NOMO-1 (cell line): ENCODE data around the gene PMFBP1.
A peak's percentile ranks its signal among the peaks of the same experiment; 100 is the strongest.

Experiments
- DNase-seq, 2 experiments: peaks; one replicate each; lab custom pipeline; 2025; ENCODE audit not compliant: unreplicated experiment in 2 of 2; lab: John Stamatoyannopoulos, UW

Gene PMFBP1, protein sequence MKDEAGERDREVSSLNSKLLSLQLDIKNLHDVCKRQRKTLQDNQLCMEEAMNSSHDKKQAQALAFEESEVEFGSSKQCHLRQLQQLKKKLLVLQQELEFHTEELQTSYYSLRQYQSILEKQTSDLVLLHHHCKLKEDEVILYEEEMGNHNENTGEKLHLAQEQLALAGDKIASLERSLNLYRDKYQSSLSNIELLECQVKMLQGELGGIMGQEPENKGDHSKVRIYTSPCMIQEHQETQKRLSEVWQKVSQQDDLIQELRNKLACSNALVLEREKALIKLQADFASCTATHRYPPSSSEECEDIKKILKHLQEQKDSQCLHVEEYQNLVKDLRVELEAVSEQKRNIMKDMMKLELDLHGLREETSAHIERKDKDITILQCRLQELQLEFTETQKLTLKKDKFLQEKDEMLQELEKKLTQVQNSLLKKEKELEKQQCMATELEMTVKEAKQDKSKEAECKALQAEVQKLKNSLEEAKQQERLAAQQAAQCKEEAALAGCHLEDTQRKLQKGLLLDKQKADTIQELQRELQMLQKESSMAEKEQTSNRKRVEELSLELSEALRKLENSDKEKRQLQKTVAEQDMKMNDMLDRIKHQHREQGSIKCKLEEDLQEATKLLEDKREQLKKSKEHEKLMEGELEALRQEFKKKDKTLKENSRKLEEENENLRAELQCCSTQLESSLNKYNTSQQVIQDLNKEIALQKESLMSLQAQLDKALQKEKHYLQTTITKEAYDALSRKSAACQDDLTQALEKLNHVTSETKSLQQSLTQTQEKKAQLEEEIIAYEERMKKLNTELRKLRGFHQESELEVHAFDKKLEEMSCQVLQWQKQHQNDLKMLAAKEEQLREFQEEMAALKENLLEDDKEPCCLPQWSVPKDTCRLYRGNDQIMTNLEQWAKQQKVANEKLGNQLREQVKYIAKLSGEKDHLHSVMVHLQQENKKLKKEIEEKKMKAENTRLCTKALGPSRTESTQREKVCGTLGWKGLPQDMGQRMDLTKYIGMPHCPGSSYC

DNA sequence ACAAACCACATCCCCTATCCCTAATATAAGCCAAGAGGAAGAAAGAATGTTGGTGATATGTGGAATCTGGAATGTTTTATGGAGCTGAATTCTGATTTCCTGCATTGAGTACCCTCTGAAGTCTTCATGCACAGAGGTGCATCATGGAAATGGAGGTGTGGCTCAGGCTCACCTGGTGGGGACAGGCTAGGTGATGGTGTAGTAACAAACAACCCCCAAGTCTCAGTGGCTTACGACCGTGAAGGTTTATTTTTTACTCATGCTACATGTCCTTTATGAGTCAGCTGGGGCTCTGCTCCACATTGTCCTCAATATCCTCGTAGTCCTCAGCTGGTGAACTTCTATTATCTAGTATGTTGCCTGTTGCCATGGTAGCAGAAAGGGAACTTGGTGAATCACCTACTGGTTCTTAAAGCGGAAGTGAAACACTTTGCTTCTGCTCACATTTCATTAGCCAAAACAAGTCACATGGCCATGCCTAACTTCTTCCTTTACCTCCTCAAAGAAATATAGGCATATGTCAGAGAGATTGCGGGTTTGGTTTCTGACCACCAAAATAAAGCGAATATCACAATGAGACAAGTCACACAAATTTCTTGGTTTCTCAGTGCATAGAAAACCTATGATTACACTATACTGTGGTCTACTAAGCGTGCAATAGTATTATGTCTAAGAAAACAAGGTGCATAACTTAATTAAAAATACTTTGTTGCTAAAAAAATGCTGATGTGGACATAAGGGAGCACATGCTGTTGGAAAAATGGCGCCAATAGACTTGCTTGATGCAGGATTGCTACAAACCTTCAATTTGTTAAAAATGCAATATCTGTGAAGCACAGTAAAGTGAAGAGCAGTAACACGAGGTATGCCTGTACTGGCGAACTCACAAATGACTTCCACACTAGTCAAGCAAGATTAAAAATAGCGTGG is at the start of gene PMFBP1:
Gene PMFBP1, minus strand, starts transcription at position 51 of the 930 bp plus-strand sequence. CDS start 947 bp downstream, outside the sequence.
- DNase-seq: peak; percentile 81 to 100

DNA sequence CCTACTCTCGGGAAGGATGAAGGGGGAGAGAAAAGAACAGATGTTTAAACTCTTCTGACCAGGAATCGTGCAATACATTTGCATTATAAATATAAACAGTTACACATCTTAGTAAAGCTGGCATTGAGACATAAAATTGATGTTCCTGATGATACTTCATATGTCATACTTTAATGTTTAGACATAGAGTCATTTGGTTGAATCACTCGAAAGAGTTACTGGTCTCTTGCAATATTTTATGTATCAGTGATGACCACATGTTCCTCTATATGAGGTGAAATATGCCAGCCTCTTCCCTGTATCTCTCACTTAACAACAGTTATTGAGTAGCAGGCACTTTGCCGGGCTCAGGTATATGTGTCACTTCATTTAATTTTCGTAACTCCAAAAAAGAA is 49.7 kb upstream of the PMFBP1 start:
- DNase-seq: no peak

DNA sequence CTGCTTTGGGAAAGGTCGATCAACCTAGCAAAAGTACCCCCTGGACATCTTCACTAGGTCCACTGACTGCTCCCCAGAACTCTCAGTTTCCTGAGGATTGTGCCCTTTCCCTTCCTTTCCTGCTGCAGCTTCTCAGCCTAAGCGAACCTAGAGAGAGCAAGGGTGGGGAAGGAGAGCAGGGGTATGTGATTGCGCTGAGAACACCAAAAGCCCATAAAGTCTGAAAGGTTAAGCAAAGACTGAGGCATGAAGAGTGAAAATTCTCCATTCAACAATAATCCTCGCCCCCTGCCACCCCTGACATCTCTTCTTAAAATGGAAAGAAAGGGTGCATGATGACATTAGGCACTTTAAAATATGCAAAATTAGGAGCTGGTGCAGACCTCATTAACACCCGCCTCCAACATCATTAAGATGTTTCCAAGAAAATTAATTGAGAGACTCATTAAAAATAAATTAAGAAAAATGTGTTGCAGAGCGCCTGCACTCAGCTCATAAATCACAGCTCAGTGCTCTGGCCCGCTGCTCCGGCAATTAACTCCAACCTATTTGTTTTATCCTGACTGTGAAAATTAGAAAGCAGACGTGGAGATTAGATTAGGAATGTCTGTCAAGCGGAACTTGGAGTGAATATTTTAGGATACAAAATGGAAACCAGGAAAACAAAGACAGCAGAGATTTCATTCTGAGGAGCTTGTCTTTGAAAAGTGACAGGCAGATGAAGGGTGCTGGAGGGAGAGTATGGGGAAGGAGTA is 49.1 kb upstream of the PMFBP1 start:
- no peak for DNase-seq

DNA sequence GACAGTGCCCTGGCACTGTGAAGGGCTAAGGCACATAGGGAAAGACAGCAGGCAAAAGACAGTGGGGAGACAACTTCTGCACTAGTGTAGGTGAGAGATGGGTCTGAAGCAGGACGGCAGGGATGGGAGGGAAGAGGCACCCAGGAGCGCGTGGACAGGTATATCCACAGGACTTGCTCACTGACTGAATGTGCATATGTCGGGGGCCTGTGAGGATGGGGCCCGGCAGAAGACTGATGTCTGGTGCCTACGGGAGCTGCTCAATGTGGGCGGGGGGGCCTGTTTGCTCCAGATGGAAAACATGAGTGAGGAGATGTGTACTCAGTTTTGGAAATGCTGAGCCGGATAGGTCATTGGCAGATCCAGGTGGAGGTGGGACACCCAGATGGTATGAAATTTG is 47.3 kb upstream of the PMFBP1 start:
- no peak for DNase-seq

DNA sequence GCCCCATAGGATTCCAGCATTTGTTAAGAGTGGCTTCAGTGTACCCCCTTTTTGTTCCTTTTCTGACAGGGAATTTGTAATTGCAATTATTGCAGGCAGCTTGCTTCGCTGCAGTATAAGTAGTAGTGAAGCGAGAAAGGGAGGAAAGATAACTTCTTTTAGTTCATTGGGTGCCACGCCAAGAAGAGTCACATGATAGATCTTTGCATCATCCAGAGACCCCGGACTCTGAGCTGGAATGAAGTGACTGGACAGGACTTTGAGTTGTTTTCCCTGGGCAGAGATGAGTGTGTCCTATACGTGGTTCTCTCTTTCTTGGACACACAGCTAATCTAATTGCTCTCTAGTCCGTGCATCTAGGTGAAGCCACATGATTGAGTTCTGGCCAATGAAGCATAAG is 44.8 kb upstream of the PMFBP1 start:
- no peak for DNase-seq

DNA sequence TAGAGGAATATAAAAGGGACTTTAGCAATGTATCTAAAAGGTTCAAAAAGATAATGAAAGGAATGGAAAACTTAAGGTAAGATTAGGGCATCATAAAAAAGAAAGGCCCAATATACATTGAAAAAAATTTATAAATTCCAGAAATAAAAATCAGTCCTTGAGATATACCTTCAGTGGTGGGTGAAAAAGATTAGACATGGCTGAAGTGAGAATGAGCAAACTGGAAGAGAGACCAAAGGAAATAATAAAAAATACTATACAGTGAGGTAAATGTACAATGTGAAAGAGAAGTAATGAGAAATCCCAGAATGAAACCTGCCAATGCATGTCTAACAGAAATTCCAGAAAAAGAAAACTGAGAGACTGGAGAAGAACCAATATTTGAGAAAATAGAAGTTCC is 42.9 kb upstream of the PMFBP1 start:
- no peak for DNase-seq

DNA sequence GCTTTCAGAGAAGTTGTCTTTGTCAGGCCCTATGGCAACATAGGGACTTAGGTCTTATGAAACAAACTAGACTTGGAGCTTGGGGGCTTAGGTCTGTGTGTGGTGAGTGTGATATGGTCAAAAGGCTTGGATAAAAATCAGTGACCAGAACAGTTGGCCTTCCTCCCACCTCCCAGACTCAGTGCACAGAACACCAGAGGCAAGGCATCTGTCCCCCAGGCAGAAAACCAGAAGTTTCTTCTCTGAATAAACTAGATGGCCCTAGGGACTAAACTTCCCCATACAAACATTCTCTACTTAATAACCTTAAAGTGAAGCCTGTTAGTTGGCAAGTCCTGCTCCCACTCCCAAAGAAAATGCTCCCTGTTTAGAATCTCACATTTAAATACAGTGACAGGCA is 39.2 kb upstream of the PMFBP1 start:
- no peak for DNase-seq

DNA sequence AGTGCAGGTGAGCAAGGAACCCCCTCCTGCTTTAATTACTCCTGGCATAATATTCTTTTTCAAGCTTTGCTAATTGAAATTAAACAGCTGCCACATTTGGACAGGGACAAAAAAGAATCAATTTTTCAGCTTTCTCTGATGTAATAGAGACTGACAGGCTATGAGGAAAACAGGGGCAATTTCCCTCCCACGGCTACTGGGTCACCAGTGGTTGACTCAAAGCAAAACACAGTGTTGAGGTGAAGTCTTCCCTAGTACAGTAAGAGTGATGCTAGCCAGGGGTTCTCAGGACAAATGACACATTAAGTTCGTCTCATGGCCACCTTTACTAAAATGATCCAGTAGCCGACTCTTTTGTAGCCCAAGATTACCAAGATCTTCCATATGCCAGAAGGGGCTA is 38.6 kb upstream of the PMFBP1 start:
- no peak for DNase-seq

DNA sequence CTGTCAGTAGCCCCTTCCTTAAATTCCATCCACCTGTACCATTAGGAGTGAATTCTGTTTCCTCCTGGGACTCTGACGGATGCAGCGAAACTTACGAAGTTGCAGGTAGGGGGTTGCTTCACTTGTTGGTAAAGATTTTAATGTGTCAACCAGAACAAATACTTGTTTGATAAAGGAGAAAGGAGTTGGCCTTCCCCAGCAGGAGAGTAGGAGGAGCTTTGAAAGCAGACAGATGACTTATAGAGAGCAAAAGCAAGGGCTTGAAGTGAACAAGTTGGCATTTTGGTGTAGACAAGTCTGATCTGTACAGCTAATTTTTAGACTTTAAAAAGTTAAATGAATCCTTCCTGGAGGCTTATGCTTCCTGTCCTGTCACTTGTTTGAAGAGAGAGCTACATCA is 38.1 kb upstream of the PMFBP1 start:
- no peak for DNase-seq

DNA sequence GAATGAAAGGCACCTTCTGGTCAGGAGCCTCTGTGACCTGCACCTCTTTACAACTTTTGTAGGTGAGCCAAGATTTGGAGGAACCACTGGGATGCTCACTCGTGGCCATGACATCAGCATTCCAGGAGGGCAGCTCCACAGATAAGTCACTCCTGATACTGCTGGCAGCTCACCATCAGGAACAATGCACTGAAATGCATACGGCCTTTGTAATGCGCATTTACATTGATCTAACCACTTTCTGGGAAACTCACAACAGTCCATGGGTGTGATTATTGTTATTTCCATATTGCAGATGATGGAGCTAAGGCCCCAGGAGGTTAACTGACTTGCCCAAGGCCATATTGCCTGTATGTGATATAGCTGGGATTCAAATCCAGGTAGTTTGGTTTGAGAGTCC is 34.3 kb upstream of the PMFBP1 start:
- DNase-seq: no peak

DNA sequence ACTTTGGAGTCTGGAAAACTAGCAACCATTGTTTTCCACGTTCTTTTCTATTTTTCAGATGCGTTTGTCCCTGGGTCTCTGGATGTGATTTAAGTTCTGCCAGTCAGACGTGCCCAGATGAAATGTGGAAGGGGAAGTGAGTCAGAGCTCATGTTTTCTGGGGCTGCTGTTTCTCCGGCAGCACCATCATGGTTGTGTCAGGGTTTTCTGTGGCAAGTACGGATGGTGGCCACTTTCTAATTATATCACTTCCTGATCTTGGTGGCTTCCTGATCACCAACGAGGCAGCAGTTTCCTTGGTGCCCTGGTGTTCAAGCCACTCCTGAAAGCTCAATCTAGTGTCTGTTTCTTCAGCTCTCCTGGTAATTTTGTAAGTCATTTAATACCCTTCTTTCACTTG is 31.4 kb upstream of the PMFBP1 start:
- DNase-seq: peak; percentile 88 to 91

DNA sequence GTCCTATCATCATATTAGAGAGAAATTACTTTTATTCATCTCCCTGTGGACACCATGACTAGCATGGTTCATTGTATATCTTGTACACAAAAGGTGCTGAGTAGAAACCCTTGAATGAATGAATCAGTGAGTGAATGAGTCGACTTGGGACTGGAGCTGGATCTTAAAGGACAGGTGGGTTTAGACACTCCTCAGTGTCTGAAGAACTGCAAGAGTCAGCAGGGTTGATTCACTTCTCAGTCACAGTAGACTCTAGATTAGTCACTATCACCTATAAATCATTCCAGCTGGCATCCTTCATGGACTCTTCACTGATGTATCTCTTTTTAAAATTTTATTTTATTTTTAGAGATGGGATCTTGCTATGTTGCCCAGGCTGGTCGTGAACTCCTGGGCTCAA is 30.1 kb upstream of the PMFBP1 start:
- DNase-seq: peak in 1 of 2 experiments; percentile 78

DNA sequence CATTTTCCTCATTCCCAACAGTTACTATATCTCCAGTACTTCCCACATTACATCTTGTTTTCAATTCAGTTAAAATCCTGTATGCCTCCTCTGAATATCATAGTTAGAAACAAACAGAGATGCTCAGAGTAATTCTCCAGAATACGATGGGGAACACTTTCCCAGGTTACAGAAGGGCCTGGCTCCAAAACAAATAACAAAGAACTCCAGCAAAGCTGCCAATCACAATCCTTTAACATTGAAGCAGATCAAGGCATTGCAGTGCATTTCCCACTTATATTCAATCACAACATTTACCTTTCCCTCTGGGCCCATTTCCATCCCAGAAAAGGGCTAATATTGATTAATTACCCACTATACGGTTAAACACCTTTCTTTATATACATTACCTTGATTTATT is 29.4 kb upstream of the PMFBP1 start:
- no peak for DNase-seq

DNA sequence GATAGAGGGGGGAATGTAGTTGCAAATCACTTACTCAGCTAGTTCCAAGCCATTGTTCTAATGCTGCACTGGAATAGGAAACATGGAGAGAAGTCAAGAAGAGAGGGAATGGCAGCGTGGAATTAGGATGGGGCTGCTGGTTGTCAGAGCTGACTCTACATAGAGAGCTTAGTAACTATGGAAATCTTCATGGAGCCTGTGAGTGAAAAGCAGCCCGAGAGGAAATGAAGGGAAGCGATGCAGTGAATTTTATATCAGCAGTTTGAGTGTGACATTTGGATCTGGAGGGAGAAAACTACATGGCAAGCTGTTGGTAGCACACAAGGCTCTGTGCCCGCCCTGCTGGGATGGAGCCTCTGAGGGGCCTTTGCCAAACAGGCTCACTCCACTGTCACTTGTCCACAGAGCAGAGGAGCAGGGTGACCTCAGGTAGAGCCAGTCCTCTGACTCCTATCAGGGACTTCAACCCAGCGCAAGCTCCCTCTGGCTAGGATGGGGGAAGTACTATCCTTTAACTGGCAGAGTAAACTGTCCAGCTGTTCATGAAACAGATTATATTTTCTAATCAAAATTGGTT is 27.9 kb upstream of the PMFBP1 start:
- DNase-seq: no peak

DNA sequence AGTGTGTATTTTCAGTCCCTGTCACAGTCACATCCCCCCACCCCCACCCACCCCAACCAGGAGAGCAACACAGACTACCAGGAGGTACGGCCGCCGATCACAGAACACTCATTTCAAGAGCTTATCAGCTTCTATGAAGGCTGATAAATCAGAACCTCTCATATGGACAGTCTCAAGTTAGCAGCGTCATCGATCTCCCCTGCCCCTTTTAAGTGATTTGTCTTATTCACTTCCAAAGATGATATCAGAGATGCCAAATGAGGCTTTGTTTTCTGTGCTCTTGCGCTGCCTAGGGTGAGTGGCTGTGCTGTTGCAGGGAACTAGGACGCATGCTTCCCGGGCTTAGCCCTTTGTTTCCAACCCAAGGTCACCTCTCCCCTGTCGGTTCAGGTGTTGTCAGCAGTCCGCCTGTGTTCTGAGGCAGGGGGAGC is 26.8 kb upstream of the PMFBP1 start:
- no peak for DNase-seq

DNA sequence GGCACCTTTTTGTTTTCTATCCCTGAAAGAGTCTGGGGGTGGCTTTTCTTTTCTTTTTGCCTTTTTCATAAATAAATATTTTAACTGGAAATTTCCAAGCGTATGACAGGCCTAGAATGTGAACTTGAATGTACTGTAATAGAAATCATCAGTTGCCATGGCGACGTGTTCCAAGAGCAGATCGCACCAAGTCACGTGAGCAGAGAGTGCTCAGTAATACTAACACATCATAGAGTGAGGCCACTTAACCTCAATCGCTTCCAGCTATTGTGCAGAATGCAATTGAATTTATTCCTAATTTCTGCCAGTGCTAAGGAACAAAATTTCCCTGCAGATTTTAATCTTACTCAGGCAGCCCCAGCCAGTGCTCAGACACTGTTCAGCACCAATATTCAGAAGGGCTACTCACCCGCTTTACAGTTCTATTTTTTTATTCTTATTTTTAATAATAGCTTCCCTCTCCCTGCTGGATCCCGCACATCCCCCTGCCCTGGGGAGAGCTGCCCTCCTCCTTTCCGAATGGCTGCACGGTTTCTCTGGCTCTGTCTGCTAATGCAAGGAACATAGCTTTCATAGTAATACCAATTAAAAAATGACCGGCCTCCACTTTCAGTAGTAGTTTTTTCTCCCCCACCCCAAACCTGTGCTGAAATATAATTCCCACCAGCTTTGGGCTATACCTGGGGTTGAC is 26.2 kb upstream of the PMFBP1 start:
- no peak for DNase-seq

DNA sequence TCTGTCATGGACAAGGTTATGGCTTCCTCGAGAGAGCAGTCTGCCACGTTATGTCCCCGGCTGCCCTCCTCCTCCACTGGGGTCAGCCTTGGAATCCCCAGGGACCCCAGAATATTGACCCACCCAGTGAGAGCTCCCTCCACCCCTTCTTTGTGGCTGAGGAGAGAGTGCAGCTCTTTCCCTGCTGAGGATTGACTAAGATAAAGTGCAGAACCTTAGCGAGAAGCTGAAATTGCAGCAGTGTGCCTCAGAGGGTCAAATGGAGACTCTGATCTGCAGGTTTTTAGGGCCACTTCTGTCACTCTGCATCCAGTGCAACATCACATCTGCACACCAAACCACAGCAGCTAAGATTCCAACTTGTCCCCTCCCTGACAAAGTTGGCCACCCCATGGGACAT is 25.6 kb upstream of the PMFBP1 start:
- no peak for DNase-seq

DNA sequence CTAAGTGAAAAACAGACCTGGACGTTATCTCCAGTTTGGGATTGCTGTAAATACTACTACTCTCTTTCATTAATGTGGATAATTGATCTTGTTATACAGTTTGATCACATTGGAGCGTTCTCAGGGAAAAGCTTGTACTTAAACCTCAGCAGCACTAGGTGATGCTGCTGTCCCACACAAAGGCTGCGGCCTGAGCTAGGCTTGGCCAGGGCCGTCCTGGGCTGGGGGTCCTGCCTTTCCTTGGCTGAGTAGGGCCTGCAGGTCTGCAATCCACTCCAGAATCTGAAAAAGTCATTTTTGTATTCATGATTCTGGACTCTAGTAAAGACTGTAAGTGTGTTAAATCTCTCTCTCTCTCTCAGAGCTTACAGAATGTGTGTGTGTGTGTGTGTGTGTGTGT is 23.7 kb upstream of the PMFBP1 start:
- no peak for DNase-seq

DNA sequence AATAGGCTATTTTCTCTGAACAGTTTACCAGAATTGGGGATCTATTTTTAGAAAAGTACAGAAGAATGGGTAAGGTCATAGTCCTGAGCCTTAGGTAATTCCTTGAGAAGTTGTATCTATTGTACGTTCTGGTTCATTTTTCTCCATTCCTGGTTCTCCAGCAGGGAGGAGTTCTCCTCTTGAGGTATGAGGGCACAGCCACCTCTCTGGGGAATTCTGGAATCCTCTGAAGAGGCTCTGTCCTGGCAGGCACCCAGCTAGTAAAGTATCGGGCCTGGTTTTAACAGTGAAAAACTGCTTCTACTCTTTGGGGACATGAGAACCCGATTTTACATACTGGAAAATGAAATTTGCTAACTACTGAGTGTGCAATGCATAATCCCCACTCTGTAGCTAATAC is 19.6 kb upstream of the PMFBP1 start:
- DNase-seq: no peak
